WTC11 (cell line): ENCODE measurements around the gene MEA1. TPM values are rescaled to one million over a fixed set of nuclear protein-coding genes. Genes with fewer than 3 reads are reported as not detected.

ENCODE experiments used
- ATAC-seq: fragments of 200-7000 bp; cut with Tn5 transposase; 2 replicates; pipeline ENCODE4 v1.10.0; 2021; ENCODE audit warnings: mild to moderate bottlenecking, moderate library complexity
- CTCF ChIA-PET: fragments of 300-600 bp; sonication (Branson Sonifier 250); formaldehyde crosslinking; loops from one replicate; lab custom pipeline; 2021; ENCODE audit warnings: antibody characterized with exemption; lab: Charles Lee
- POLR2A ChIA-PET: fragments of 350-600 bp; sonication (Branson Sonifier 250); formaldehyde crosslinking; loops from one replicate; lab custom pipeline; 2021; ENCODE audit warnings: antibody characterized with exemption; lab: Charles Lee
- DNase-seq: peaks from one replicate; pipeline ENCODE4 v3.0.0; 2021; ENCODE audit warnings: low spot score
- H3K27ac Mint-ChIP-seq: 2 replicates; pipeline ENCODE4 v1.8.0; 2021; ENCODE audit warnings: mixed read lengths
- H3K27me3 Mint-ChIP-seq: 2 replicates; pipeline ENCODE4 v1.8.0; 2021; ENCODE audit warnings: low read depth, mild to moderate bottlenecking, moderate library complexity, mixed read lengths
- H3K36me3 Mint-ChIP-seq: 2 replicates; pipeline ENCODE4 v1.8.0; 2021; ENCODE audit warnings: mixed read lengths
- H3K4me1 Mint-ChIP-seq: 2 replicates; pipeline ENCODE4 v1.8.0; 2022; ENCODE audit warnings: mixed read lengths
- H3K4me3 Mint-ChIP-seq: 2 replicates; pipeline ENCODE4 v1.8.0; 2021; ENCODE audit warnings: mild to moderate bottlenecking, moderate library complexity, mixed read lengths
- H3K9me3 Mint-ChIP-seq: 2 replicates; pipeline ENCODE4 v1.8.0; 2021; ENCODE audit warnings: mixed read lengths
- AFF4 ChIP-seq: sonication (generic); formaldehyde crosslinking; IDR thresholded peaks from 2 replicates; pipeline ENCODE4 v1.8.1; 2023; ENCODE audit warnings: mild to moderate bottlenecking, missing genetic modification reagents, borderline replicate concordance
- CTCF ChIP-seq: fragments of 200-600 bp; IDR thresholded peaks from 2 replicates; pipeline ENCODE4 v1.8.0; 2022; ENCODE audit warnings: antibody characterized with exemption
- ESRRA ChIP-seq: sonication (generic); formaldehyde crosslinking; IDR thresholded peaks from 2 replicates; pipeline ENCODE4 v1.8.1; 2022; ENCODE audit warnings: mild to moderate bottlenecking, missing genetic modification reagents, borderline replicate concordance
- HMGXB4 ChIP-seq: sonication (generic); formaldehyde crosslinking; IDR thresholded peaks from 2 replicates; pipeline ENCODE4 v1.8.1; 2023; ENCODE audit warnings: mild to moderate bottlenecking, moderate library complexity, missing genetic modification reagents
- KAT7 ChIP-seq: sonication (generic); formaldehyde crosslinking; IDR thresholded peaks from 2 replicates; pipeline ENCODE4 v1.8.1; 2023; ENCODE audit warnings: missing genetic modification reagents, mild to moderate bottlenecking, borderline replicate concordance
- NFYB ChIP-seq: sonication (generic); formaldehyde crosslinking; conservative IDR thresholded peaks from 2 replicates; pipeline ENCODE4 v1.8.0; 2022; ENCODE audit warnings: low read depth, missing genetic modification reagents
- OVOL2 ChIP-seq: fragments of 250-450 bp; sonication (Bioruptor Pico); IDR thresholded peaks from 2 replicates; pipeline ENCODE4 v1.9.0; 2021; ENCODE audit warnings: mild to moderate bottlenecking, borderline replicate concordance
- PRRX2 ChIP-seq: fragments of 250-450 bp; sonication (Bioruptor Pico); IDR thresholded peaks from 2 replicates; pipeline ENCODE4 v1.8.0; 2021; ENCODE audit warnings: mild to moderate bottlenecking
- SP1 ChIP-seq: sonication (generic); formaldehyde crosslinking; conservative IDR thresholded peaks from 2 replicates; pipeline ENCODE4 v1.8.1; 2022; ENCODE audit warnings: missing genetic modification reagents
- USF1 ChIP-seq: sonication (generic); formaldehyde crosslinking; IDR thresholded peaks from 2 replicates; pipeline ENCODE4 v1.8.0; 2022; ENCODE audit warnings: mild to moderate bottlenecking, missing genetic modification reagents
- ZNF317 ChIP-seq: sonication (generic); formaldehyde crosslinking; IDR thresholded peaks from 2 replicates; pipeline ENCODE4 v1.8.1; 2023; ENCODE audit warnings: low read depth, mild to moderate bottlenecking, moderate library complexity, missing genetic modification reagents, borderline replicate concordance
- ZNF671 ChIP-seq: fragments of 250-450 bp; sonication (Bioruptor Pico); IDR thresholded peaks from 2 replicates; pipeline ENCODE4 v1.8.0; 2021; ENCODE audit warnings: mild to moderate bottlenecking
- total RNA-seq: library from RNA; stranded (reverse); gene quantifications from 3 replicates; pipeline ENCODE4 v1.2.3, GENCODE V29; 2021
- TF ChIP-seq, protein P1 (sequence below): sonication (generic); formaldehyde crosslinking; IDR thresholded peaks from 2 replicates; pipeline ENCODE4 v1.8.1; 2022; ENCODE audit warnings: low read depth, mild to moderate bottlenecking, moderate library complexity, missing genetic modification reagents, borderline replicate concordance
- TF ChIP-seq, protein P2 (sequence below): fragments of 250-450 bp; sonication (Bioruptor Pico); IDR thresholded peaks from 2 replicates; pipeline ENCODE4 v1.8.0; 2021; ENCODE audit warnings: mild to moderate bottlenecking
- TF ChIP-seq, protein P3 (sequence below): fragments of 250-450 bp; sonication (Bioruptor Pico); IDR thresholded peaks from 2 replicates; pipeline ENCODE4 v2.1.2; 2022; ENCODE audit warnings: mild to moderate bottlenecking, moderate library complexity
- TF ChIP-seq, protein P4 (sequence below): sonication (generic); formaldehyde crosslinking; IDR thresholded peaks from 2 replicates; pipeline ENCODE4 v1.8.1; 2023; ENCODE audit warnings: mild to moderate bottlenecking, missing genetic modification reagents, moderate library complexity

The MEA1 gene
- total RNA-seq, 1 experiment from 2014 or later = 85.0 TPM

GRCh38 chr6:43021270-43022047 lies 7.7 kb upstream of the MEA1 start, which contains the start of gene RRP36 (continued):
- TF ChIP-seq HMGXB4 (CRISPR knock-in tag) (no peak), KAT7 (CRISPR knock-in tag) (0 out of 2 replicates have a peak, but pooled peaks have one; percentile 45), PRRX2 (CRISPR knock-in tag) (no peak), AFF4 (CRISPR knock-in tag) (no peak), OVOL2 (no peak)
- TF ChIP-seq, protein P1, sequence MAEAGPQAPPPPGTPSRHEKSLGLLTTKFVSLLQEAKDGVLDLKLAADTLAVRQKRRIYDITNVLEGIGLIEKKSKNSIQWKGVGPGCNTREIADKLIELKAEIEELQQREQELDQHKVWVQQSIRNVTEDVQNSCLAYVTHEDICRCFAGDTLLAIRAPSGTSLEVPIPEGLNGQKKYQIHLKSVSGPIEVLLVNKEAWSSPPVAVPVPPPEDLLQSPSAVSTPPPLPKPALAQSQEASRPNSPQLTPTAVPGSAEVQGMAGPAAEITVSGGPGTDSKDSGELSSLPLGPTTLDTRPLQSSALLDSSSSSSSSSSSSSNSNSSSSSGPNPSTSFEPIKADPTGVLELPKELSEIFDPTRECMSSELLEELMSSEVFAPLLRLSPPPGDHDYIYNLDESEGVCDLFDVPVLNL (CRISPR knock-in tag) = no peak
- TF ChIP-seq, protein P2, sequence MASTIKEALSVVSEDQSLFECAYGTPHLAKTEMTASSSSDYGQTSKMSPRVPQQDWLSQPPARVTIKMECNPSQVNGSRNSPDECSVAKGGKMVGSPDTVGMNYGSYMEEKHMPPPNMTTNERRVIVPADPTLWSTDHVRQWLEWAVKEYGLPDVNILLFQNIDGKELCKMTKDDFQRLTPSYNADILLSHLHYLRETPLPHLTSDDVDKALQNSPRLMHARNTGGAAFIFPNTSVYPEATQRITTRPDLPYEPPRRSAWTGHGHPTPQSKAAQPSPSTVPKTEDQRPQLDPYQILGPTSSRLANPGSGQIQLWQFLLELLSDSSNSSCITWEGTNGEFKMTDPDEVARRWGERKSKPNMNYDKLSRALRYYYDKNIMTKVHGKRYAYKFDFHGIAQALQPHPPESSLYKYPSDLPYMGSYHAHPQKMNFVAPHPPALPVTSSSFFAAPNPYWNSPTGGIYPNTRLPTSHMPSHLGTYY (CRISPR knock-in tag) = 0 out of 2 replicates have a peak, but pooled peaks have one; percentile 55
- TF ChIP-seq, protein P3, sequence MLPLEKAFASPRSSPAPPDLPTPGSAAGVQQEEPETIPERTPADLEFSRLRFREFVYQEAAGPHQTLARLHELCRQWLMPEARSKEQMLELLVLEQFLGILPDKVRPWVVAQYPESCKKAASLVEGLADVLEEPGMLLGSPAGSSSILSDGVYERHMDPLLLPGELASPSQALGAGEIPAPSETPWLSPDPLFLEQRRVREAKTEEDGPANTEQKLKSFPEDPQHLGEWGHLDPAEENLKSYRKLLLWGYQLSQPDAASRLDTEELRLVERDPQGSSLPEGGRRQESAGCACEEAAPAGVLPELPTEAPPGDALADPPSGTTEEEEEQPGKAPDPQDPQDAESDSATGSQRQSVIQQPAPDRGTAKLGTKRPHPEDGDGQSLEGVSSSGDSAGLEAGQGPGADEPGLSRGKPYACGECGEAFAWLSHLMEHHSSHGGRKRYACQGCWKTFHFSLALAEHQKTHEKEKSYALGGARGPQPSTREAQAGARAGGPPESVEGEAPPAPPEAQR (CRISPR knock-in tag) = no peak
- TF ChIP-seq, all 79 proteins: peak for 8

DNA sequence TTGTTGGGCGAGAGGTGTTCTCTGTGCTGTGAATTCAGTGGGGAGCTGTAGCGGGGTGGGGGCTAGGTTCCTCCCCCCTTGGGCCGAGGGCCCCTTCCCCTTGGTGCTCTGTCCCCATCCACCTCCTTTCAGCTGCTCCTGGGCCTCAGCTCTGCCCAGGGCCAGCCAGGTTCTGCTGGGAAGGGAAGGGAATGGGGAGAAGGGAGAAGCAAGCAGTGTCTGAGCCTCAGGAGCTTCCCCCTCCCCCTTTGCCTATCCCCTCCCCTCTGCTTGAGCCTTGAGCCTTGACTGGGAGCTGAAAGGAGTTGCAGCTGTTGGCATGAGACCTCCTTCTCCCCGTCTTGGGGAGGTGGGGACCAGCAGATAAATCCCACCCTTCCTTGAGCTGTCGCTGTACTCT lies 7.1 kb upstream of the MEA1 start:
- Mint-ChIP-seq H3K4me3 (peak overlapping the region; percentile 74), H3K36me3 (peaks cover 40% of the 10 kb centered on the region), H3K9me3 (no peaks in the 10 kb centered on the region), H3K27me3 (no peaks in the 10 kb centered on the region), H3K4me1 (peaks cover 12% of the 10 kb centered on the region), H3K27ac (peak overlapping the region; percentile 87; the same call in 1 of the 2 replicates)
- ChIA-PET CTCF (interaction anchor here (0.8 to 2.9 kb wide), 8 partner anchors 14 to 154 kb away, joined by 3 to 18 read pairs (median 5); partner anchors contain the start of genes CUL7 and GNMT), POLR2A (interaction anchor here (0.7 to 3.1 kb wide), 7 partner anchors 14 to 150 kb away, joined by 3 to 12 read pairs (median 3); partner anchors contain the start of genes CNPY3, CUL7, PEX6 and PPP2R5D)
- peak; percentile 84 for ATAC-seq
- TF ChIP-seq SP1 (CRISPR knock-in tag) = no peak
- peak; percentile 36 for DNase-seq

DNA sequence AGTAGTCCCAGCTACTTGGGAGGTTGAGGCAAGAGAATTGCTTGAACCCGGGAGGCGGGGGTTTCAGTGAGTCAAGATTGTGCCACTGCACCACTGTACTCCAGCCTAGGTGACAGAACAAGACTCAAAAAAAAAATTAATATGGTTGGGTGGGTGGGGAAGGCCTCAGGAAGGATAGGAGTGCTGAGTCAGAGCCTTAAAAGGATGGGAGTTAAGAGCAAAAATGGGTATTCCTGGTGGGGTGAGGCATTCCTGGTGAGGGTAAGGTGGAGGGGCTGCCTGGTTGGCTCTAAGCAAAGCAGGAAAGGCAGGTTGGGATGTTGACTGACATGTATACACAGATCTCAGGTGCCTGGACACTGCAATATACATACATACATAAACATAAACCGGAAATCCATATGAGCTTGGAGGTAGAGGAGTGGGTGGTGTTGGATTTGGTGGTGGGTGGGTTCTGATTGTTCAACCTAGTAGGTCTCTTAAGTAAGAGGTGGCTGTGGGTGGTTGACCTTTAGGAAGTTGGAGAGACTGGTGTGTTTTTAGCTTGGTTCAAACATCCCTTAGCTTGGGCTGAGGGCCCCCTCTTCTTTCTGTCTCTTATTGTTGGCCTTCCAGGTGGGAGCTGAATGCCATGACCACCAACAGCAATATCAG lies 6.4 kb upstream of the MEA1 start:
- H3K27me3 Mint-ChIP-seq = no peaks in the 10 kb centered on the region
- peaks cover 14% of the 10 kb centered on the region for H3K4me1 Mint-ChIP-seq
- no peaks in the 10 kb centered on the region for H3K9me3 Mint-ChIP-seq
- ChIA-PET CTCF (interaction anchor here (1.1 to 2.9 kb wide), 5 partner anchors 33 to 154 kb away, joined by 3 to 18 read pairs (median 5); partner anchors contain the start of genes CUL7 and GNMT), POLR2A (interaction anchor here (0.7 to 3.1 kb wide), 6 partner anchors 15 to 150 kb away, joined by 3 to 12 read pairs (median 4); partner anchors contain the start of genes CNPY3, CUL7, PPP2R5D and SRF)
- peak overlapping the region; percentile 74 for H3K4me3 Mint-ChIP-seq
- ATAC-seq = no peak
- peak overlapping the region; percentile 85 for H3K27ac Mint-ChIP-seq
- DNase-seq = no peak
- peaks cover 37% of the 10 kb centered on the region for H3K36me3 Mint-ChIP-seq
- TF ChIP-seq NFYB (CRISPR knock-in tag) (no peak), ZNF671 (CRISPR knock-in tag) (no peak), USF1 (no peak), CTCF (no peak), KAT7 (CRISPR knock-in tag) (no peak), ZNF317 (CRISPR knock-in tag) (no peak), ESRRA (CRISPR knock-in tag) (no peak)
- TF ChIP-seq, protein P4, sequence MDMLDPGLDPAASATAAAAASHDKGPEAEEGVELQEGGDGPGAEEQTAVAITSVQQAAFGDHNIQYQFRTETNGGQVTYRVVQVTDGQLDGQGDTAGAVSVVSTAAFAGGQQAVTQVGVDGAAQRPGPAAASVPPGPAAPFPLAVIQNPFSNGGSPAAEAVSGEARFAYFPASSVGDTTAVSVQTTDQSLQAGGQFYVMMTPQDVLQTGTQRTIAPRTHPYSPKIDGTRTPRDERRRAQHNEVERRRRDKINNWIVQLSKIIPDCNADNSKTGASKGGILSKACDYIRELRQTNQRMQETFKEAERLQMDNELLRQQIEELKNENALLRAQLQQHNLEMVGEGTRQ (CRISPR knock-in tag) = no peak
